Ureter (tissue), 1 donor: ENCODE measurements around the gene BNC2. TPM values are rescaled to one million over a fixed set of nuclear protein-coding genes. Genes with fewer than 3 reads are reported as not detected.

Experiments used
- DNase-seq: peaks from one replicate; pipeline ENCODE4 v3.0.0-alpha.2; 2020; ENCODE audit warnings: low spot score
- total RNA-seq: library from RNA; stranded (reverse); gene quantifications from one replicate; pipeline ENCODE4 v1.2.4, GENCODE V29; 2023
- donor health status: DM: yes; HTN: yes; CAD: no.

BNC2 gene
- total RNA-seq, 1 donor from 2014 or later, result 21.5 TPM

DNA sequence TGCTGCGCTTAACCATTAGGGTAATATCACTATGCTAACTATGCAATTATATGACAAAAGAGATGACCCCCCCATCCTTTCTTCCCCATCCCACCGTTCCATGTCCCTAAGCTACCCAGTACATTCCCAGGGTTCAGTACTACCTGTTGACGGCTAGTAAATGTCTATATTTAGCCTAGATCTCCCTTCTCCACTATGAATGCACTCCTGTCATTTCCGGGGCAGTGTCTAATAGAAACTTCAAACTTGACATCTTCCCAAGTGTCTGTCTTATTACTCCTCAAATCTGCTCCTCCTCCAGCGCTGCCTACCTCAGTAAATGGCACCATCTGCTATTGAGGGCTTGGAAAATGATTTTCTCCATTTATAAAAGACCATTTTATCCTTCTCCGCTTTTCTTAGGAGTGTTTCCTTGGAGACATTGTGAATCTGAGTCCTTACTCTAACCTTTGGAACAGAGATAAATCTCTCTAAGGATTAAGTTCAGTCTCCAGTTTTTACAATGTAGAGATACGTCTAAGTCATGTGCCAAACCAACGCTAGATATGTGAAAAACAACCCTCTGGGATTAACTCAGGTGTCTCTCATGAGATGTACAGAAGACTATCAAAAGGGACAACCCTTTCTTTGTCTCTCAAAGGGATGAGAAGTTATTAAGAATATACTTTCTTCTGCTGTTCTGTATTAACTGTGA, 114.9 kb downstream of the BNC2 start:
- DNase-seq, result no peak

DNA sequence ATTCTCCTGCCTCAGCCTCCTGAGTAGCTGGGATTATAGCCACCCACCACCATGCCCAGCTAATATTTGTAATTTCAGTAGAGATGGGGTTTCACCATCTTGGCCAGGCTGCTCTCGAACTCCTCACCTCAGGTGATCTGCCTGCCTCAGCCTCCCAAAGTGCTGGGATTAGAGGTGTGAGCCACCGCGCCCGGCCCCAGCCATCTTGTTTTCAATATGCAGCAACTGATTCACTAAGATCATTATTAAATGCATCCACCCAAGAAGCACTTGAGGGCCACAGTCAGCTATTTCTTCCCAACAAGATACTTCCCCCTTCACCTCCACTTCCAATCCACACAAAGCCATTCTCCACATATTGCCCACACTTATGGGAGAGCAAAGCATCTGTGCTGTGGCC, 115.8 kb downstream of the BNC2 start:
- no peak for DNase-seq

DNA sequence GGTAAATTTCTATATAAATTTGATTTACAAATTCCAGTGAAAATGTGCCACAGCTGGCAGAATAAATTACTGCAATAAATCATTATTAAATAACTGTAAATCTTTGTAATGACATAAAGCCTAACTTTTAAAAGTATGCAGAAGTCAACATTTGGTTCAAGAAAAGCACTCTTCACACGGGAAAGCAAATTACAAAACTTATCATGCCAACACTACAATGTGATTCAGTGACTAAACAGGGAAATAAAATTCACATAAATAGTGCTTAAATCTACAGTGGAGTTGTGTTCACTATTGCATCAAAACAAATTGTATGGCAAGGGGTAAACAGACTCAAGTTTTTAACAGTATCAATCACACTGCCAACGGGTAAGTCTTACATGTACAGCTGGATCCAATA, 117.2 kb downstream of the BNC2 start:
- DNase-seq, result no peak

DNA sequence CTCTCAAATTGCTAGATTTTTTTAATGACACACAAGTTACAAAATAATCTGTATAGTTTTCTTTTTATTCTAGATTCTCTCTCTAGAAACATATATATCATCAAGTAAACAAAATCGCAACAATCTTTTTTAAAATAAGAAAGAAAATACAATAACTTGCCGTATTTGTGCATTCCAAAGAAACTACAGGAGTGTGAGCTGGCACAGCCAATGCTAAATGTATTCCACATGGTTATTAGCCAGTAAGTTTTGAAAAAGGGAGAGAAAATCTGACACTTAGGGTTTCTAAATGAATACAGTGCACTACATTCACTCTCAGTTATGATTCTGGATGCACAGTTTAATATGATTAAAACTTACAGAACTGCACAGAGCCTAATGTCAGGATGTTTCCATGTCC, 117.9 kb downstream of the BNC2 start:
- no peak for DNase-seq

DNA sequence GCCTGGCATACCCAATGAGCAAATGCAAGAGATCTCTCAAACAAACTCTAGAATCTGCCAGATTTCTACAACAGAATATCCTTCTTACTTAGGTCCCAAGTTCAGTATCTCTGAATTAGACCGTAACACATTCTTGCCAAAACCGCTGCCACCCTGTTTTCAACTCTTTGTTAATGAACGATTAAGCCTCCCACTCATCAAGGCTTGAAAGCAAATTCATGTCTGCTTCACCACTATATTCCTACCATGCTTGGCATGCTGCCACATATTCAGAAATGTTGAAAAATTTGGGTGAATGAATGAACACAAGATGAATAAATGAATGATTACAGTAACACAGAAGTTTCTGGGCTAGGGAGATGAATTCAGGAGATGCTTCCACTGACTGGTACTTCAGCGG, 119.9 kb downstream of the BNC2 start:
- DNase-seq, result no peak

DNA sequence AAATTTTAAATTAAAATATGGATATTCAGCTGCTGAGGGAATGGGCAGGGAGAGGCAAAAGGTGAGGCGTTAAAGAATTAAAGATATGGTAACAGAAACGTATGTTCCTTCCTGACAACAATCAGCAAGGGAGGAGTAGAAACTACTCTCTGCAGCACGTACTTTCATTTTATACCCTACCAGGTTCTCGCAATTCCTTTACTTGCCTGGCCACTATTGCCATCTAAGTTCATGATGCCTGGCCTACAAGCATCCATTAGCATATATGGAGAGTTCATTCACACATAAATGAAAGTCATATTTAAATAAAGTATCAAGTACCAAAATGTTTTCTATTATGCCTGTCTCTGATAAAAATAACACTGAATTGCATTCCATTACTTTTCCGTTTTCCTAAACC, 125.1 kb downstream of the BNC2 start:
- DNase-seq, result no peak

DNA sequence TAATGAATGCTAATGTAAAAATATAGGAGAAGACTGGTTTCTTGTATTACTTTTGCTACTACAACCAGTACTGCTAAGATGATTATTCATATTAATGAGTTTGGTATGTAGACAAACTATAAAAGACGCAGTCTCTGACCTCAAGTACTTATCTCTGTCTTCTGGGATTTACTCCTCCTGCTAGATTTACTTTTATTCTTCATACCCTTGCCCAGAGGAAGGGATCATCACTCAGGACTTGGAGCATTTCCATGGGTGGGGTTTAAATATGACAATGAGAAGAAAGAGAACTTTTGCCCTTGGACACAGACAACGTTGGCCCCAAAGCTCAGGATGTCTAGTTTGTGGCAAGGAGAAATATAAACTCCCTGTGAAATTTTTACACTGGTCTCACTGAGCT, 126.1 kb downstream of the BNC2 start:
- no peak for DNase-seq

DNA sequence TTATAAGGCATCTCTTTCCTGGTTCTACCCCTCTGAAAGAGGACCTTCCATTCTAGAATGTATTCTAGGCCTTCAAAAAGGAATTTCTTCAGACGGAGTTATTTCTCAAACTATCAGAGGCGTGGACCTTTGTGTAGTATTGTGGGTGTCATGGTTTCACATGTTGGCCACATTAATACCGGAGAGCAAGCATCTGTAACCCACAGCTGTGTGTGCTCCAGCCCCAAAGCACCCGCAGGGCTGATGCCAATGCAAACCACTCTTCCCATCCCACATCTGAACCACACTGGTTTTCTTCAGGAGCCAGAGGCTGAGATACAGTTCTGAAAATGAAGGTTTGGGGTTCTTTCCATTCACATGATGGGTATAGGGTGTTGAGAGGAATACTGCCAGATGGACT, 127.1 kb downstream of the BNC2 start:
- no peak for DNase-seq

DNA sequence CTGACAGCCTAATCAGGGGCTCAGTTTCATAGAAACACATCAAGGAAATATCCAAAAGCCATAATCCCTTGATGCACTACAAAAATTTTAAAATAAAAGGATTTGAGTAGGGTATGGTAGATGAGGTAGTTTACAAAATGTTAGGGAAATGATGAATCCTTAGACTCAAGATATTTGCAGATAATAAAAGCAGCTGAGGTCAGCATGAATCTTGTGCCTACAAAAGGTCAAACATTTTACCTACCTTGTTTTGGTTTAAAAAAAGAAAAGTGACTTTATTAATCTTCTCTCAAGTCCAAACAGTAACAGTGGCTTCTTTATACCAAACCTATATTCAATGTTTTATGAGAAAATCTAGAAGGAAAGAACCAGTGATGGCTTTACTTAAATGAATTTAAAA, 135.5 kb downstream of the BNC2 start:
- no peak for DNase-seq

DNA sequence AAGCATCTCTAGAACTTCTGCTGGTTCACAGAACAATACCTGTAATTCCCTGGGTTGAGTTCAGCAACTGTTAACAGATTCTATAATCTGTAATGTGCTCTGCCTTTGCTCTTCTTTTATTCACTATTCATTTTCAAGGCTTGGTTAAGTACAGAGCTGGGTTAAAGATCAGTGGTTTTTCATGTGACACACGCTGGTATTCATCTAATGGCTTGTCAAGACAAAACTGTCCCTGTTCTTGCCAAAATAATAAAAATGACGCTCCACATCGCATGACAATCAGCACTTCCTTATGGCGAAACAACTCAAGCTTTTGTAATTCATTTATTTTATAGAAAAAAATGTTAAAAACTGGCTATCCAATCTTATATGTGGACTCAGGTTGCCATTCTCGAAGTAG, 137.9 kb downstream of the BNC2 start:
- no peak for DNase-seq

DNA sequence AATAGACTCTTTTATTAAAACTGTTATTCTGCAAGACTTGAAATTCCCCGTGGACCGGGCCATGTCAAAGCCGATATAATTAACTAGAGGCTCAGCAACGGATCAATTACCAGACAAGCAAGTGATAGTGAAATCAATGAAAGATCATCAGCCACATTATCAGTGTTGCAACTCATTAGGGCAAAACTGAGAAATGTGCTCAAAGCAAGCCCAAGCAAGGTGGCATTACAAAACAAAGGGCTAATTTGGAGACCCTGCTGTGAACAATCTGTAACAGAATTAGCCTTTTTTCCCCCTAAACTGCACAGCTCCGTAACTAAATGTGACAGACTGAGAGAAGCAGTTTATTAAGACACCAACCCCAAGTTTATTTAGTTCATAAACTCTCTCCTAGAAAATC, 140.3 kb downstream of the BNC2 start:
- DNase-seq, result no peak

DNA sequence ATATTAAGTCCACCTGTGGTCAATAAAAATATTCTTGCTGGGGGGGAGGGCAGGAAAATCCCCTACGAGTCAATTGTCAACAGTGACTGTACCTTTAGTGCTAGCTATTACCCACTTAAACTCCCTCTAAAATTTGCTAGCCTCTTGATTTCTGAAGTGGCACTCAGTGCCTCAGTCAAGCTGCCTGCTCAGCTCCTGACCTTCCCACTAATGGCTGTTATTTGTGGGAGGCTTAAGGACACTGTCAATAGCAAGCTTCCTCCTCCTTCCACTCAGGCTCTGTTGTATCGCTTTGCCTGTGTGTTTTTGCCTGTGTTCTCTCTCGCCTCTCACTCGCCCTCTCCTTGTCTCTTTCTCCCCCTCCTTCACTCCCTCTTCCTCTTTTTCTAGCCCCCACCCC, 140.8 kb downstream of the BNC2 start:
- no peak for DNase-seq

DNA sequence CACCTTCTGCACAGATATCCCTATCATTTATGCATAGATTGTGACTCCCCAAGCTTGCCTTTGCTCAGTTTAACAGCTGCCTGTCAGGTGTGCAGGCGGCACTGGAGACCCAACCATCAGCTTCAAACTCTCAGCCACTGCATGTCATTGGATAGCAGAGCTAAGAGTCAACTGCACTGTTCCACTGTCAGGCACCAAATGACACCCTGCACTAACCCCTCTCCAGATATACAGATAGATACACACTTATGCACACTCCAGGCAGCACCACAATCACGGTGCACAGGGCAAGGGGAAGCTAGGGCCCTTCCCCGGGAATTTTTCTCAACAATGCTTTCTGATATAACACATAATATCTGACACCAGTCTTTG, 142.3 kb downstream of the BNC2 start:
- no peak for DNase-seq

DNA sequence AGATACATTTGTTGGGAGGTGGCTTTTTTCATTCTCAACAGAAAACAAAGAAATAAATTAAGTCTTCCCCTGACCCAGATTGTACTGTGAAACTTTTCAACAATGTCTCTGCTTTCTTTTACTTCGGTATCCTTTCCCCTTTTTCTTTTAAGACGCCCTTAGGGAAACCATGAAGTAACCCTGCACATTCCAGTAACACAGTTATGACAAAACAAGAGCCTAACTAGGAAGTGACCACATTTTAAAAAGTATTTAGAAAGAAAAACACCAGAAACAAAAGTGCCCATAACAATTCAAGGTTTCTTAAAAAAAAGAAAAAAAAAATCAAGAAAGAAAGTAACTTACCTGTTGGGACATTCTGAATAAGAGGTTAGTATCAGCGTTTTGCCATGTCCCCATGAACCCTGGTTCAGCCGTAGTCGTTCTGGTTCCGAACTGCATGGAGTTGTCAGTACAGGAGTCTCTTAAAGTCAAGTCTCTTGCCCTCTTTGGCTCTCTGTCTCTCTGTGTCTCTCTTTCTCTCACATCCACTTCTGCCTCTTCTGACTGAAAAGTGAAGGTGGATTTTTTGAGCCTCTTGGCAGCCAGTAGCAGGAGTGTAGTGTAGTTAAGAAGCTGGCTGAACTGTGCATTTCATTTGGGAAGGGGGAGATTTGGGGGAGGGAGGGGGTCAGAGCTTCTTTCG, 142.9 kb downstream of the BNC2 start:
- DNase-seq, result no peak

DNA sequence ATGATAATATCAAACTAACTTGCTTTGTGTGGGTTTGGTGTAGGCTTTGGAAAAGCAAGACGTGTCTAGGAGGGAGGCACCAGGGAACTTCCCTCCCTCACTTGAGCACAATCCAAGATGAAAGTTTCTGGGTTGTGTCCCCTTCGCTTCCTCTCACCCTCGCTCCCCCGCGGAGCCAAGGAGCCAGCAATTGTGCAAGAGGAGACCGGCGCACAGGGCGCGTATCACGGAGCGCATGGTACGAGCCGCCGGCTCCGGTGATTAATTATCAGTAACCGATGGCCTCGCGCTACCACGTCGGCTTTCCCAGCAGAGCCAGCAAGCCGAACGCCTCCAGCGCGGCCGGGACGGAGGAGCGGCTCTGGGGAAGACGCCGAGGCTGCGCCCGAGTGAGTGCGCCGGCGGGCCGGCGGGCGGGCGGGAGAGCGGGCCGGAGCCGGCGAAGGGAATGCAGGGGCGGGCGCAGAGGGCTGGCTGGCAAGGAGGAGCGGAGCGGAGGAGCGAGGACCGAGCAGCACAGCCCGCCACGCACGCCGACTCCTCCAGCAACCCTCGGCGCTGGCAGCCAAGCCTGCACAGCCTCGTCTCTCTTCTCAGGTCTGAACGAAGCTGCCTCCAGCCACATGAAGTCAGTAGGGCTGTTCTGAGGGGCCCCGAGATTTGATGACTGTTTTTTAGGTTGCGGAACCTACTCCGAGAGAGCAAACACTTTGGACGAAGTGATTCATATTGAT, 143.6 kb downstream of the BNC2 start:
- peak; percentile 76 for DNase-seq

DNA sequence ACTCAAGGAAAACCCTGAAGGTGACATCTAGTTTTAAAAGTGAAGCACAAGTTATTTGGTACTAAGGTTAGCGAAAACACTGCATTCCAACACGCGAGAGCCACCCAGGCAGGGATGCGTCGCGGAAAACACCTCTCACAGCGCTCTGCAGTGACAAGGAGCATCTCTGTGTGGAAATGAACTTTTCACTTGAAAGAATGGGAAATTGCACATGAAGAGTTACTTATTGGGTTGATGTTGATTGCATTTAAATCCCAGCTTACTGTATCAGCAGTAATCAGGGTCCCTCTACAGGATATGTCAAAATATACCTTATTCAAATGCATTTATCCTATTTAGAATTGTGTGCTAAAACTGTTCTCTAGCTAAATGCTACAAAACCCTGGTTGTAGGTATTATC, 144.4 kb downstream of the BNC2 start:
- no peak for DNase-seq

DNA sequence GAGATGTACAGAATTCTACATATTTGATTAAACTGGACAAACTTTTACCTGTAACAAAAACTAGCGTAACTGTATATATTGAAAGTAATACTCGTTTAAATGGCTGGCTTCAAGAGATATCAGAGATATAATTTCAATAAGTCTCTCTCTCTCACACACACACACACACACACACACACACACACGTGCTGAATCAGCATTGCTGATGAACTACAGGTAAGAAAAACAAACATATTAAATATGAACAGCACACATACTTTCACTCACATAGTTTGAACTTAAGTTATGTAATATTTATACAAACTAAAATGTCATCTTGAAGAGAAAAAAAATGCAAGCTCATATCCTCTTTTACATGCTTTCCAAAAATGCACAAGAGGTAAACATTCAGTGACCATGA, 145.4 kb downstream of the BNC2 start:
- no peak for DNase-seq

DNA sequence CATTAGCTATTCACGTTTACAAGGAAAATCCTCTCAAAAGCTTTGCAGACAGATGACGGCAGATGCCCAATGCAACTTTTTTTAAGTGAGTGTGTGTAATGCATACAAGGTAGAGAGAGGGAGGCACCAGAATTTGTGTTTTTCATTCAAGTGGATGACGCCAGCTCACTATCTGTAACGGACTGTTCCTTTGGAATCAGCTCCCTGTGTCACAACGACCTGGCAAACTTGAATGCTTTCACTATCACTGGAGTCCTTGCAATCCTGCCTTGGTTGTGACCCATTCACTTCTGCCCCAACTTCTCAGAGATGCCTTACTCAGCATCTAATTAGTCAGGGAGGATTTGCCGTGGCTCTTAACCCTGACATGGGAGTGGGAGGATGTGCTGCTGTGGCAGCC, 148.5 kb downstream of the BNC2 start:
- peak; percentile 44 for DNase-seq

DNA sequence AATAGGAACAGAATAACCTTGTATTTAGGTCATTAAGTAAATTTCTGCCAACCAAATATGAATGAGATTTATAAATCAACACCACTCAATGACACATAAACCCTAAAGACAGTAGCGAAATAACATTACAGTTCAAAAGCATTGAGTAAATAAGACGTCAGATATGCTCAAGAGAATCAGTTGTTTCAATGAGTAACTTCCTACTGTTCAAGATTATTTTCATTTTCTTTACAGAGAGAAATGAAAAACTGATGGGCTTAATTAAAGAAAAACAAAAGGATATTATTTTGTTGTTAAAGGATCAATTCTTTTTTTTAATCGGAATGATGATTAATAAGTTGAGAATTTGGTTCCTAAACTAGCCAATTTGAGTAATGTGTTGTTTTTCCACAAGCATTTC, 150.1 kb downstream of the BNC2 start:
- no peak for DNase-seq

DNA sequence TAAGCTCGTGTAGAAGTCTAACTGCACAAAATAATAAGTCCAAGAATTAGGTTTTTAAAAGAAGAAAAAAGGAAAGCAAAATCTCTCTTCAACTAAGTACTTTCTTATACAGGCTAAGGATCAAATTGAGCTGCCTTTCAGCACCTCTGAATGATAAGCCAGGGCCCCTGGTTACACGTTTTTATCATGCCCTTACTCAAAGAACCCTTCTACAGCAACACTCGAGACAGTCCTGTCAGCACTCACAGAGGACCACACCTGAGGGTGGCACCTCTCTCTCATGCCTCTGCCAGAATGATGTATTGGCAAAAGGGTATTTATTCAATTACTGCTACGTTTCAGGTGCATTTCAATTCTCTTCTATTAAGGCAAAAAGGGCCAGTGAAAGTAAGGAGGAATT, 150.5 kb downstream of the BNC2 start:
- no peak for DNase-seq

DNA sequence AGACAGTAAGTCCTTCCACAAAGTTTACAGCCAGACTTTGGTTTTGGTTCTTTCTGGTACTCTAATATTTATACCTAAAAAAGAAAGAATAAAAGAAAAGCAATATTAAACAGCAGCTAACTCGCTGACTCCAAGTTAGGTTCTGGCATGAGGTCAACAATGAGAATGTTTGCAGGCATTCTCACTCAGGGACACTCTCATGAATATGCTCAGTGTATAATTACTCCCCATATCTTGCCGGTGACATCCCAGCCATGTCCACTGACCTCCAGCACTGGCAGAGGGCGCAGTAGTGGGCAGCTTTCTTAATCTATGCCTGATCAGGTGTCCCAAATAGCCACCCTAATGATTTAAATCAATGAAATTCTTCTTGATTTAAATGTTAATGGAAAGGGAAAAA, 151.5 kb downstream of the BNC2 start:
- no peak for DNase-seq

DNA sequence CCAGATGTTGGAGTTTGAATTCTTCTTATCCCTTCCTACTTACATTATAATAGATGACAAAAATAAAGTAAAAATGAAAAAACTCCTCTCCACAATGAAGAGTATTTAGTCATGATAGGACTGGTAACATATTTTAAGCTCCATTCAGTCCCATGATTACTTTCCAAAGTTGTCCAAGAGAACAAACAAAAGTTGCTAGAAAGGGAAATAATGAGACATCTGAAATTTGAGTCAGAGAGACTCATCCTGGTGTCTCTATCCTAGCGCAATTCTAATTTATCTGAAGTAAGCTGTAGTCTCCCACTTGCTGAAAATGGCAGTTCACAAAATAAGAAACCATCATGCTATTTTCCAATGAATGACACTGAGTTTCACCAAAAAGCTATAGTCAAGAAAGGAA, 152.2 kb downstream of the BNC2 start:
- DNase-seq, result no peak

DNA sequence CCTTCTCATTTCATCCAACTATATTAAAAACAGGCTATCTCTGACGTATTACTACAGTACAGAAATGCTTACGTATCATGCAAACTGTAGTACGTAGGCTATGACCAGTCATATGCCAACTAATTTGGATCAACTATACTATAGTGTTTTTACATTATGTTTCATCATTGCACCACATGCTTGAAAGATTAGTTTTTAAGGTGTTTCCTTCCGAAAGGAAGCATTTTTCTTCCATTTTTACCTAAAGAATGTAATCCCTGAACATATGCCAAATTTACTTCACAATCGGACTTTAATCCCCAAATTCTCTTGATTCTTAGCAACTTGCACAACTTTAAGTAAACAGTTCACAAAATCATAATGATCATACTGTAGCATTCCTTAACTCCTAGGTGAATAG, 153.9 kb downstream of the BNC2 start:
- DNase-seq, result no peak
